Heart left ventricle (tissue), 13 donors: ENCODE results near the gene PLCB4.

Experiments used
- POLR2A ChIP-seq, 2 donors: fragments of 450-650 bp; IDR thresholded peaks; one replicate each; pipeline ENCODE4 v1.6.1; 2017; ENCODE audit warnings: antibody characterized with exemption in 2 of 2, mild to moderate bottlenecking in 2 of 2, moderate library complexity in 2 of 2
- TF ChIP-seq, protein P1 (sequence below), 12 donors: fragments of 200-600 bp; sonication (generic) in 4 of 12; IDR thresholded peaks; one replicate each; pipeline versions ENCODE4 v1.5.0 to v1.8.0; 2018 to 2022; ENCODE audit warnings: antibody characterized with exemption in 12 of 12, mild to moderate bottlenecking in 5 of 12
- donor health status: ischemic (EF 13 %, LVEDD 7.1; RV severe dilation, severe dysfunction).
- donor health status: DM: no; HTN: yes; CAD: no.
- donor health status: DM: no; HTN: no; CAD: no.
- donor health status: ischemic (EF 25% LVEDD 6.9; RV normal size, moderate dysfunction).
- donor health status: ischemic (EF 25% LVEDD 5.7; RV mildly dilated, moderate dysfunction).
- donor health status: ischemic (EF 35%, LVEDD 5.7; RV mildly dilated, moderate dysfunction).
- donor health status: nonischemic (EF 11% LVEDD 7.7; RV severe dilation, severe dysfunction).
- donor health status: DM: yes; HTN: yes; CAD: no.
- donor health status: PGD.
- donor health status: ischemic (EF 29% LVEDD 5.4; RV normal size, mild dysfunction).
- donor health status: nonischemic (EF 23%, LVEDD 6.1; RV moderate dilation, normal function).

- TF ChIP-seq, protein P1, sequence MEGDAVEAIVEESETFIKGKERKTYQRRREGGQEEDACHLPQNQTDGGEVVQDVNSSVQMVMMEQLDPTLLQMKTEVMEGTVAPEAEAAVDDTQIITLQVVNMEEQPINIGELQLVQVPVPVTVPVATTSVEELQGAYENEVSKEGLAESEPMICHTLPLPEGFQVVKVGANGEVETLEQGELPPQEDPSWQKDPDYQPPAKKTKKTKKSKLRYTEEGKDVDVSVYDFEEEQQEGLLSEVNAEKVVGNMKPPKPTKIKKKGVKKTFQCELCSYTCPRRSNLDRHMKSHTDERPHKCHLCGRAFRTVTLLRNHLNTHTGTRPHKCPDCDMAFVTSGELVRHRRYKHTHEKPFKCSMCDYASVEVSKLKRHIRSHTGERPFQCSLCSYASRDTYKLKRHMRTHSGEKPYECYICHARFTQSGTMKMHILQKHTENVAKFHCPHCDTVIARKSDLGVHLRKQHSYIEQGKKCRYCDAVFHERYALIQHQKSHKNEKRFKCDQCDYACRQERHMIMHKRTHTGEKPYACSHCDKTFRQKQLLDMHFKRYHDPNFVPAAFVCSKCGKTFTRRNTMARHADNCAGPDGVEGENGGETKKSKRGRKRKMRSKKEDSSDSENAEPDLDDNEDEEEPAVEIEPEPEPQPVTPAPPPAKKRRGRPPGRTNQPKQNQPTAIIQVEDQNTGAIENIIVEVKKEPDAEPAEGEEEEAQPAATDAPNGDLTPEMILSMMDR (IDR thresholded peaks at IDR 0.05): no peak
- TF ChIP-seq POLR2A (IDR thresholded peaks at IDR 0.05): no peak
Observed at GRCh38 chr20:9331707-9332435, 263.0 kb downstream of the PLCB4 start.
